Kidney glomerular epithelial cell (primary cell): ENCODE results near the gene ZNF892.
"Not testable (repeated sequence)": the region's sequence is repeated elsewhere in the genome, so short reads cannot be mapped to it uniquely, and the experiment has no call there.

Experiments used
- DNase-seq: peaks from one replicate; lab custom pipeline; 2025; lab: John Stamatoyannopoulos, UW

ZNF892 gene

DNA sequence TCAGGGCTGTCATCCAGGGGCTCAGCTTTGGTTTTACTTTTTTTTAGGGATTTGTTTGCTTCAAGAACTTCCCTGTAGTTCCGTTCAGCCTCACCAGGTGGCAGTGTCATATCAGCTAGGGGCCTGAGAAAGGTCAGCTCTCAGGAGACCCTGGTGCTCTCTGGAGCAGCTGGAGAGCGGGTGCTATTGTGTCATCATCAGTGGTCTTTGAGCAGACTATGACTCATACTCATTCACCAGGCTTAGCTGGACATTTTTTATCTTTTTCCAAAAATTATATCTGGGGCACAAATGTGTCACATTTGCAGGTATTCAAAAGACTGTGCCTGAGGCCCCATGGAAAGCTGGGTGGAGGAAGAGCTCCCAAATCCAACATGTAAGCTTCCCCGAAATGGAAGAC, 24.4 kb downstream of the ZNF892 start:
- DNase-seq: peak; percentile 51

DNA sequence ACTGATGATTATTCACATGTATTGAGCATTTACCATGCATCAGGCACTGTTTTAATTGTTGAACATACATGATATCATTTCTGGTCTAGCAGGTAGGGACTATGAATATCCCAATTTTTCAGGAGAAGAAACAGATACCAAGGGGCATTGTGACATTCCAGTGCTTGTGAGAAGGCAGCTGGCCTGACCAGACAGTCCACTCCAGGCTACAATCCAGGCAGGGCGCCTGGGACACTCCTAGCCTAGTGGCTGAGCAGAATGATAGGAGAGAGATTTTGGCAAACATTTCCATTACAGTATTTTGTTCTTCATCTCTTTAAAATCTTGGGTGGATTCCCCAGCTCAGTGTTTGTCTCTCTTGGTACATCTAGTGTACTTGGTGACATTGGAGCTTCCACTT, 24.9 kb downstream of the ZNF892 start:
- no peak for DNase-seq

DNA sequence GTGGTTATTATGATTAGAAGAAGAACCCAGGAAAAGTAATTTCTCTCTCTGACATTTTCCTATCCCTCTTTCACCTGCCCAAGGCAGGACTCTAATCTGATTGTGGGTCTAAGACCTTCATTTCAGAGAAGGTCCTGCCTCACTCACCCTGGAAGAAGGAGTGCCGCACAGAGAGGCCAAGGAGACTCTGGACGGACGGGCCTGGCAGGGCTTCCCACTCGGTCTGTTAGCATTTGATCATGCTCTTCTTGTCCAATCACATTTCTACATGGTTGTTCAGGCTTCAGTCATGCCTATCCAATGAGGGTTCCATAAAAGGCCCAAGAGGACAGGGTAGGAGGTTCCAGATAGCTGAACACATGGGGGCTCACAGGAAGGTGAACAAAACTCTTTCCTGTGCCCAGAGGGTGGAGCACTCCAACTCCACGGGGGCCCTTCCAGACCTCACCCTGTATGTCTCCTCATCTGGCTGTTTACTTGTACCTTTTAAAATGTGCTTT, 27.0 kb downstream of the ZNF892 start:
- peak; percentile 57 for DNase-seq

DNA sequence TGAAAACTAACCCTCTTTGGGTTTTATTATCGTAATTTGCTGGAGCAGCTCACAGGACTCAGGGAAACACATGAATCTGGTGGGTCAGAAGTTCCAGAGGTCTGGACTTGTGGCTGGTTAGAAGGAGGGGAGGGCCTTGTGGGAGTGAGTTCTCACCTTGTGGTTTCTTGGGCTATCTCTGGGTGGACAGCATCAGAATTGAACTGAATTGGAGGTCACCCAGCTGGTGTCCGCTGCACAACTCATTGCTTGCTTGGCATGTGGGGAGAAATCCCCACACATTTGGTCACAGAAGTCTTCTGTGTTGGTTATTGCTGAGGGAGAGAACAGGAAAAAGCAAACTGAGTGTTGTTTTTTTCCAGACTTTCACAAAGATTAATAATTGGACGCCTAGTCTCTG, 27.5 kb downstream of the ZNF892 start:
- DNase-seq: peak; percentile 57

DNA sequence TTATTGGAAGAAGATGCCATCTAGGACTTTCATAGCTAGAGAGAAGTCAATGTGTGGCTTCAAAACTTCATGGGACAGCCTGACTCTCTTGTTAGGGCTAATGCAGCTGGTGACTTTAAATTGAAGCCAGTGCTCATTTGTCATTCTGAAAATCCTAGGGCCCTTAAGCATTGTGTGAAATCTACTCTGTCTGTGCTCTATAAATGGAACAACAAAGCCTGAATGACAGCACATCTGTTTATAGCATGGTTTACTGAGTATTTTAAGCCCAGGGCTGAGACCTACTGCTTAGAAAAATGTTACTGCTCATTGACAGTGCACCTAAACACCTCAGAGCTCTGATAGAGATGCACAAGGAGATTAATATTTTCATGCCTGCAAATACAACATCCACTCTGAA, 30.8 kb downstream of the ZNF892 start:
- DNase-seq: no peak

DNA sequence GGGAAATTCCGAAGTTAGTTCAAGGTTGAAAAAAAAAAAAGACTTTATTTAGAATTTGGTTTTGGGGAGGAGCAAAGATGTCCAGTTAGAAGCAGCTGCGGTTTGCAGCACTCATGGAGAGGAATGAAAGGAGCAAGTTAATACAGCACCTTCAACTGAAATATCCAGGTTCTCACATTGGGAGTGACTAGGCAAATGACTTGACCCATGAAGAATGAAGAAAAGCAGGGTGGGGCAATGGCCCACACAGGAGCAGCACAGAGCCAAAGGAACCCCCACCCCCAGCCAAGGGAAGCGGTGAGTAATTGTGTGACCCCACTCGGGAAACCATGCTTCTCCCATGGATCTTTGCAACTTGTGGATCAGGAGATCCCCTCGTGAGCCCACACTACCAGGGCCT, 32.8 kb downstream of the ZNF892 start:
- DNase-seq: no peak

DNA sequence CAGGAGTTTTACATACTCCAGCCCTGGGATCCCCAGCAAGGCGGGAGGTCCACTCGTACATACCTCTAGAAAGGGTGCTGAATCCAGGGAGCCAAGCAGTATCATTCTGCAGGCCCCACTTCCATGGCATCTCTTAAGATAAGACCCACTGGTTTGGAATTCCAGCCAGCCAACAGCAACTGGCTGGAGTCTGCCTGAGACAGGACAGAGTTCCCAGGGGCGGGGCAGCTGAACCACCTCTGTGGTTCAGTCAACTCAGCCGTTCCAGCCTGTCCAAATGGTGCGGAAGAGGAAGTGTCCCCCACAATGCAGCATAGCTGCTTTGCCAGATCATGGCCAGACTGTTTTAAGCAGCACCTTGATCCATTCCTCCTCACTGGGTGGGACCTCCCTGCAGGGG, 33.2 kb downstream of the ZNF892 start:
- DNase-seq: no peak

DNA sequence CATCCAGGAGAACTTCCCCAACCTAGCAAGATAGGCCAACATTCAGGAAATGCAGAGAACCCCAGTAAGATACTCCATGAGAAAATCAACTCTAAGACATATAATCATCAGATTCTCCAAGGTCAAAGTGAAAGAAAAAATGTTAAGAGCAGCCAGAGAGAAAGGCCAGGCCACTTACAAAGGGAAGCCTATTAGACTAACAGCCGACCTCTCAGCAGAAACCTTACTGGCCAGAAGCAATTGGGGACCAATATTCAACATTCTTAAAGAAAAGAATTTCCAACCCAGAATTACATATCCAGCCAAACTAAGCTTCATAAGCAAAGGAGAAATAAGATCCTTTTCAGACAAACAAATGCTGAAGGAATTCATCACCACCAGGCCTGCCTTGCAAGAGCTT, 34.8 kb downstream of the ZNF892 start:
- DNase-seq: not testable (repeated sequence)
